Activated CD8-positive, alpha-beta T cell treated with anti-CD3 and anti-CD28 coated beads for 36 hours (primary cell): ENCODE results near the gene PBX3. TPM values are rescaled to one million over a fixed set of nuclear protein-coding genes. Genes with fewer than 3 reads are reported as not detected.

Experiments used
- ATAC-seq: fragments of 200-7000 bp; cut with Tn5 transposase; one replicate; pipeline ENCODE4 v1.10.0; 2021; ENCODE audit warnings: mild to moderate bottlenecking, moderate library complexity
- CTCF ChIA-PET: fragments of 350-600 bp; sonication (Branson Sonifier 250); formaldehyde crosslinking; loops from one replicate; lab custom pipeline; 2021; ENCODE audit warnings: antibody characterized with exemption; lab: Charles Lee
- POLR2A ChIA-PET: fragments of 350-600 bp; sonication (Branson Sonifier 250); formaldehyde crosslinking; loops from one replicate; lab custom pipeline; 2021; ENCODE audit warnings: antibody characterized with exemption; lab: Charles Lee
- DNase-seq: peaks from one replicate; pipeline ENCODE4 v3.0.0-alpha.2; 2020
- H3K27ac Mint-ChIP-seq: one replicate; pipeline ENCODE4 v1.8.0; 2021; ENCODE audit warnings: mild to moderate bottlenecking, mixed read lengths
- H3K27me3 Mint-ChIP-seq: one replicate; pipeline ENCODE4 v1.8.0; 2021; ENCODE audit warnings: mixed read lengths
- H3K36me3 Mint-ChIP-seq: one replicate; pipeline ENCODE4 v1.8.0; 2021; ENCODE audit warnings: low read depth, mixed read lengths
- H3K4me1 Mint-ChIP-seq: one replicate; pipeline ENCODE4 v1.8.0; 2021; ENCODE audit warnings: low read depth, mixed read lengths
- H3K4me3 Mint-ChIP-seq: one replicate; pipeline ENCODE4 v1.8.0; 2021; ENCODE audit warnings: mild to moderate bottlenecking, moderate library complexity, mixed read lengths
- H3K9me3 Mint-ChIP-seq: one replicate; pipeline ENCODE4 v1.8.0; 2021; ENCODE audit warnings: mixed read lengths
- intact Hi-C: fragments of 100-400 bp; cut with micrococcal nuclease; formaldehyde crosslinking; loops from one replicate; pipeline ENCODE4 v1.10.0; 2022
- total RNA-seq, 2 experiments: library from RNA; stranded (reverse); gene quantifications; one replicate each; pipeline ENCODE4 v1.2.3, GENCODE V29; 2021
- TF ChIP-seq, protein P1 (sequence below): fragments of 200-600 bp; IDR thresholded peaks from one replicate; pipeline ENCODE4 v1.8.0; 2022; ENCODE audit warnings: antibody characterized with exemption, mild to moderate bottlenecking

Gene PBX3
- total RNA-seq, 2 experiments from 2014 or later: 11.5 to 14.1 TPM

DNA sequence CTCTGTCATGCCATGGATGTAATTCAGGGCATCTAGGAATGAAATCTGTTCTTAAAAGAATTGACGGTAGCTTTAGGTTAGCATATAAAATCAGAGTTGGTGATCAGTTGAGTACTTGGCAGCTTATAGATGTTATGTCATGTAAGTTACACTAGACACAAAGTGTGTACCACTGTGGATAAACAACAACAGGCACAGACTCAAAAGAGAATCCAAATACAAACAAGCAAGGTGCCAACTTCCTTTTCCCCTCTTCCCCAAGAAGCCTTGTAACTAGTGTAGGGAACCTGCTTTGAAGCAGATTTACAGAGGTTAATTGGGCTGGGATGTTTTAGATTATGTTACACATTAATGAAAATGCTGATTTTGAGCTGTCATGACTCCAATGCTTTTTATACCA, 167.2 kb downstream of the PBX3 start:
- DNase-seq: no peak
- TF ChIP-seq, protein P1, sequence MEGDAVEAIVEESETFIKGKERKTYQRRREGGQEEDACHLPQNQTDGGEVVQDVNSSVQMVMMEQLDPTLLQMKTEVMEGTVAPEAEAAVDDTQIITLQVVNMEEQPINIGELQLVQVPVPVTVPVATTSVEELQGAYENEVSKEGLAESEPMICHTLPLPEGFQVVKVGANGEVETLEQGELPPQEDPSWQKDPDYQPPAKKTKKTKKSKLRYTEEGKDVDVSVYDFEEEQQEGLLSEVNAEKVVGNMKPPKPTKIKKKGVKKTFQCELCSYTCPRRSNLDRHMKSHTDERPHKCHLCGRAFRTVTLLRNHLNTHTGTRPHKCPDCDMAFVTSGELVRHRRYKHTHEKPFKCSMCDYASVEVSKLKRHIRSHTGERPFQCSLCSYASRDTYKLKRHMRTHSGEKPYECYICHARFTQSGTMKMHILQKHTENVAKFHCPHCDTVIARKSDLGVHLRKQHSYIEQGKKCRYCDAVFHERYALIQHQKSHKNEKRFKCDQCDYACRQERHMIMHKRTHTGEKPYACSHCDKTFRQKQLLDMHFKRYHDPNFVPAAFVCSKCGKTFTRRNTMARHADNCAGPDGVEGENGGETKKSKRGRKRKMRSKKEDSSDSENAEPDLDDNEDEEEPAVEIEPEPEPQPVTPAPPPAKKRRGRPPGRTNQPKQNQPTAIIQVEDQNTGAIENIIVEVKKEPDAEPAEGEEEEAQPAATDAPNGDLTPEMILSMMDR: no peak
- no peak for ATAC-seq
- no peaks in the 10 kb centered on the region for H3K9me3 Mint-ChIP-seq
- no peaks in the 10 kb centered on the region for H3K27me3 Mint-ChIP-seq
- no peak overlapping the region for H3K27ac Mint-ChIP-seq
- no peaks in the 10 kb centered on the region for H3K36me3 Mint-ChIP-seq
- no peak overlapping the region for H3K4me3 Mint-ChIP-seq
- intact Hi-C loops: no loop called here
- ChIA-PET CTCF (no interaction called here), POLR2A (no interaction called here)
- H3K4me1 Mint-ChIP-seq: no peaks in the 10 kb centered on the region

DNA sequence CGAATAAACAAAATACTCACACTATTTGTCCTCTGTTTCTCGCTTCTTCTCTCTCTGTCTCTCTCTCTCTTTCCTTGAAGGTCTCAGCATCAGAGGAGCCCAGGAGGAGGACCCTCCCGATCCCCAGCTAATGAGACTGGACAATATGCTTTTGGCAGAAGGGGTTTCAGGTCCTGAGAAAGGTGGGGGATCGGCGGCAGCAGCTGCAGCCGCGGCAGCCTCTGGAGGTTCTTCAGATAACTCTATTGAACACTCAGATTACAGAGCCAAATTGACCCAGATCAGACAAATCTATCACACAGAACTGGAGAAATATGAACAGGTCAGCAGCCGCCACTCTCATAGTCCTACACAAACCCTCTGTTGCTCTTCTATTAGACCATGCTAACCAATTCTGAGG, 168.4 kb downstream of the PBX3 start:
- TF ChIP-seq, protein P1: no peak
- CTCF ChIA-PET: no interaction called here

GRCh38 chr9:125919565-125919964, 172.4 kb downstream of the PBX3 start:
- H3K27me3 Mint-ChIP-seq: no peaks in the 10 kb centered on the region
- no peaks in the 10 kb centered on the region for H3K4me1 Mint-ChIP-seq
- H3K27ac Mint-ChIP-seq: no peak overlapping the region
- no peaks in the 10 kb centered on the region for H3K9me3 Mint-ChIP-seq
- CTCF ChIA-PET: no interaction called here
- DNase-seq (no peak), ATAC-seq (no peak)
- intact Hi-C loops: no loop called here
- H3K36me3 Mint-ChIP-seq: no peaks in the 10 kb centered on the region
- no peak overlapping the region for H3K4me3 Mint-ChIP-seq
- POLR2A ChIA-PET: no interaction called here
- TF ChIP-seq, protein P1: no peak

More for the DNA sequence above, 168.4 kb downstream of the PBX3 start:
- POLR2A ChIA-PET: no interaction called here
- DNase-seq (no peak), ATAC-seq (no peak)
- H3K4me3 Mint-ChIP-seq: no peak overlapping the region
- intact Hi-C loops: no loop called here
- no peaks in the 10 kb centered on the region for H3K4me1 Mint-ChIP-seq
- no peak overlapping the region for H3K27ac Mint-ChIP-seq
- no peaks in the 10 kb centered on the region for H3K27me3 Mint-ChIP-seq
- no peaks in the 10 kb centered on the region for H3K9me3 Mint-ChIP-seq
- H3K36me3 Mint-ChIP-seq: no peaks in the 10 kb centered on the region

DNA sequence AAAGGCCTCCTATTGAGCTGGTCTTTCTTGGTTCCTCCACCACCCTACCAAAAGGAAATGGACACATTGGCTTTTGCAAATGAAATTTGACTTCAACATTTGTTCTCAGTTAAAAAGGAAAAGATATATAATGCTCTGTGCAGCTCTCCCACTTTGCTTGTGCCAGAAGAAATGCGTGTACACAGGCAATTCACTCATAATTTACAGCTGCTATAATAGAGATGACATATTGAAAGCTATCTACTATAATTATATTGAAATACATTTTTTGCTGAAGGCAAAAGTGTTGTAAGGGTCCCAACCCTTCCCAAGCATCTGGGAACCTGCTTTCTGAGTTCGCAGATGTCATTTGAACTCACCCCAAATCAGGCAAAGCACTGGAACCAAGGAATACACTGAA, 173.2 kb downstream of the PBX3 start:
- intact Hi-C loops: no loop called here
- H3K4me3 Mint-ChIP-seq: no peak overlapping the region
- H3K4me1 Mint-ChIP-seq: no peaks in the 10 kb centered on the region
- H3K9me3 Mint-ChIP-seq: no peaks in the 10 kb centered on the region
- TF ChIP-seq, protein P1: no peak
- no peak overlapping the region for H3K27ac Mint-ChIP-seq
- no peaks in the 10 kb centered on the region for H3K27me3 Mint-ChIP-seq
- DNase-seq (no peak), ATAC-seq (no peak)
- POLR2A ChIA-PET: no interaction called here
- CTCF ChIA-PET: no interaction called here
- no peaks in the 10 kb centered on the region for H3K36me3 Mint-ChIP-seq

DNA sequence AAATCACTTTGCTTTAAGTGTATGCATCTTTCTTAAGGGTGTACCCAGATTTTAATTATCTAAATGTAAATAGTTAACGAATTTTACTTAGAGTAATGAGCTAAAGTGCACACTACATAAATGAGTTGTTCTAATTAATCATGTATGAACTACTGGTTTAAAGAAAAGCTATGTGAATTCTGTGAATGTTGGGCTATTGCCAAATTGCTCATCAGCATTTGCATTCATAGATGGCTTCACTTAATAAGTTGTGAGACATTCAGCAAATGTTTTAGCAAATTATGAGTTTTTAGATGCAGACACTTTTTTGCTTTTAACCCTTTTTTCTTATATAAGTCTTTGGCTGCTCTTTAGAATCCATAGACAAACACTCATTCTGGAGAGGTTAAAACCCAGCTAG, 175.7 kb downstream of the PBX3 start:
- no peaks in the 10 kb centered on the region for H3K9me3 Mint-ChIP-seq
- no peak overlapping the region for H3K4me3 Mint-ChIP-seq
- H3K27ac Mint-ChIP-seq: no peak overlapping the region
- DNase-seq (no peak), ATAC-seq (no peak)
- H3K36me3 Mint-ChIP-seq: no peaks in the 10 kb centered on the region
- CTCF ChIA-PET: interaction anchor here (0.9 to 2.1 kb wide), 3 partner anchors 12 to 476 kb away, joined by 3 to 4 read pairs (median 4); no protein-coding TSS in a partner anchor
- POLR2A ChIA-PET: no interaction called here
- no peaks in the 10 kb centered on the region for H3K27me3 Mint-ChIP-seq
- TF ChIP-seq, protein P1: no peak
- intact Hi-C loops: no loop called here
- H3K4me1 Mint-ChIP-seq: no peaks in the 10 kb centered on the region
